Glomerular endothelial cell (primary cell): Measurements from ENCODE around the gene BPIFB1. TPM values are rescaled to one million over a fixed set of nuclear protein-coding genes. Genes with fewer than 3 reads are reported as not detected.

ENCODE experiments used
- DNase-seq: peaks from one replicate; pipeline ENCODE4 v3.0.0-alpha.2; 2011; ENCODE audit warnings: low read depth, low spot score; ENCODE audit errors: extremely low read depth
- total RNA-seq: library from RNA; depleted of rRNA; stranded (reverse); fragments of >200 nt; gene quantifications from 2 replicates; pipeline ENCODE4 v1.2.3, GENCODE V29; 2015

The BPIFB1 gene
- total RNA-seq, 1 donor from 2014 or later: not detected

GRCh38 chr20:33272155-33272873, 10.7 kb upstream of the BPIFB1 start:
- DNase-seq: no peak

- no peak for DNase-seq
Observed at GRCh38 chr20:33273117-33273851, 9.7 kb upstream of the BPIFB1 start.

GRCh38 chr20:33275215-33275614, 7.8 kb upstream of the BPIFB1 start:
- no peak for DNase-seq

- no peak for DNase-seq
Observed at GRCh38 chr20:33275871-33276270, 7.1 kb upstream of the BPIFB1 start.

- no peak for DNase-seq
Observed at GRCh38 chr20:33276303-33277113, 6.5 kb upstream of the BPIFB1 start.

GRCh38 chr20:33277471-33278441, 5.3 kb upstream of the BPIFB1 start:
- no peak for DNase-seq

- DNase-seq: no peak
Observed at GRCh38 chr20:33278700-33279099, 4.3 kb upstream of the BPIFB1 start.

GRCh38 chr20:33279261-33279910, 3.6 kb upstream of the BPIFB1 start:
- DNase-seq: no peak

GRCh38 chr20:33280000-33280680, 2.9 kb upstream of the BPIFB1 start:
- no peak for DNase-seq

GRCh38 chr20:33280775-33281174, 2.2 kb upstream of the BPIFB1 start:
- no peak for DNase-seq

- no peak for DNase-seq
Observed at GRCh38 chr20:33281550-33282146, 1.4 kb upstream of the BPIFB1 start.

- DNase-seq: no peak
Observed at GRCh38 chr20:33282196-33282934, 649 bp upstream of the BPIFB1 start.

- no peak for DNase-seq
Observed at GRCh38 chr20:33284284-33284683, 1.3 kb downstream of the BPIFB1 start.

GRCh38 chr20:33284937-33285336, 1.9 kb downstream of the BPIFB1 start:
- no peak for DNase-seq

GRCh38 chr20:33285861-33286495, 3.0 kb downstream of the BPIFB1 start:
- DNase-seq: no peak

GRCh38 chr20:33287884-33288283, 4.9 kb downstream of the BPIFB1 start:
- no peak for DNase-seq

- no peak for DNase-seq
Observed at GRCh38 chr20:33290852-33291251, 7.8 kb downstream of the BPIFB1 start.

GRCh38 chr20:33291416-33291815, 8.4 kb downstream of the BPIFB1 start:
- no peak for DNase-seq
